H1 (cell line): Measurements from ENCODE around the gene LIN28B. TPM values are rescaled to one million over a fixed set of nuclear protein-coding genes. Genes with fewer than 3 reads are reported as not detected.

Experiments used
- BCL11A ChIP-seq, 2 experiments: IDR thresholded peaks; one replicate each; pipeline ENCODE4 v1.6.1; 2011; ENCODE audit warnings: low read depth in 2 of 2, low read length in 2 of 2, mild to moderate bottlenecking in 2 of 2
- EZH2 ChIP-seq: fragments of 200-600 bp; sonication (generic); IDR thresholded peaks from 2 replicates; pipeline ENCODE4 v1.7.1; 2012; ENCODE audit warnings: low read depth, mild to moderate bottlenecking, moderate library complexity, low read length, inconsistent platforms; ENCODE audit not compliant: severe bottlenecking
- GABPA ChIP-seq: IDR thresholded peaks from 2 replicates; pipeline ENCODE4 v1.6.1; 2011; ENCODE audit warnings: mild to moderate bottlenecking, low read length, moderate library complexity, borderline replicate concordance; ENCODE audit not compliant: insufficient read depth
- GTF2F1 ChIP-seq: IDR thresholded peaks from 2 replicates; pipeline ENCODE4 v1.6.1; 2012; ENCODE audit warnings: low read depth, low read length, improper control_type of control experiment, borderline replicate concordance
- MAX ChIP-seq: IDR thresholded peaks from 2 replicates; pipeline ENCODE4 v1.6.1; 2012; ENCODE audit warnings: inconsistent platforms
- POLR2A ChIP-seq, 2 experiments: IDR thresholded peaks; 1 replicate in 1 of 2; 2 replicates in 1 of 2; pipeline ENCODE4 v1.6.1; 2011; ENCODE audit warnings: low read depth in 2 of 2, low read length in 2 of 2, mild to moderate bottlenecking in 2 of 2; ENCODE audit errors: control extremely low read depth in 1 of 2
- SAP30 ChIP-seq: fragments of 300-600 bp; sonication (generic); IDR thresholded peaks from 2 replicates; pipeline ENCODE4 v1.7.1; 2012; ENCODE audit warnings: low read length, moderate library complexity, mild to moderate bottlenecking, inconsistent platforms; ENCODE audit not compliant: insufficient read depth, insufficient replicate concordance
- SUZ12 ChIP-seq: fragments of 200-600 bp; sonication (generic); IDR thresholded peaks from 2 replicates; pipeline ENCODE4 v1.6.1; 2012; ENCODE audit warnings: mild to moderate bottlenecking, inconsistent platforms, low read length, moderate library complexity, mixed read lengths
- YY1 ChIP-seq: IDR thresholded peaks from 2 replicates; pipeline ENCODE4 v1.6.1; 2011; ENCODE audit warnings: low read depth, mild to moderate bottlenecking, low read length
- polyA plus RNA-seq, 7 experiments: library from polyadenylated mRNA; depleted of rRNA in 3 of 7; stranded (reverse) in 5 of 7; unstranded in 2 of 7; fragments of >200 nt in 5 of 7; fragments of 200-250 nt in 2 of 7; gene quantifications; 1 replicate in 5 of 7; 2 replicates in 1 of 7; 4 replicates in 1 of 7; pipeline versions ENCODE4 v1.2.1 to v1.2.3, GENCODE V29; 2011 to 2013; ENCODE audit warnings: missing spikeins in 2 of 7, mixed read lengths in 2 of 7
- total RNA-seq: library from RNA; stranded (reverse); fragmentation: NEBNext Ultra II Directional; extraction: Animal tissue kit (Norgen Biotek cat#: 25700); gene quantifications from 2 replicates; pipeline ENCODE4 v1.2.1, GENCODE V29; 2021

LIN28B gene
- total and polyA plus RNA-seq, 2 of the 8 experiments (the other 6 are each of a cell fraction or from before 2014, with no cell fraction given), result 27.4 to 94.7 TPM

GRCh38 chr6:104930939-104931338 lies 26.0 kb upstream of the LIN28B start (continued):
- no peak for TF ChIP-seq SAP30
- no peak for TF ChIP-seq MAX
- no peak for TF ChIP-seq BCL11A (IDR thresholded peaks at IDR 0.05; ENCODE audit: low read depth in 2 of 2, low read length in 2 of 2)
- no peak for TF ChIP-seq SUZ12
- no peak for TF ChIP-seq POLR2A (IDR thresholded peaks at IDR 0.05; ENCODE audit: control extremely low read depth in 1 of 2, low read depth in 2 of 2, low read length in 2 of 2)
- TF ChIP-seq EZH2, result no peak
- no peak for TF ChIP-seq GABPA
- TF ChIP-seq GTF2F1, result no peak
- no peak for TF ChIP-seq YY1
